Right atrium auricular region (tissue), 2 donors: ENCODE data around the gene DLEU7. TPM values are rescaled to one million over a fixed set of nuclear protein-coding genes. Genes with fewer than 3 reads are reported as not detected.

ENCODE experiments used
- DNase-seq: peaks from one replicate; pipeline ENCODE4 v3.0.0-alpha.2; 2019; ENCODE audit warnings: low spot score
- H3K27ac ChIP-seq, 2 donors: fragments of 200-600 bp; sonication (generic); 1 replicate in 1 of 2; 2 replicates in 1 of 2; pipeline ENCODE4 v1.5.1; 2016 to 2019
- H3K27me3 ChIP-seq, 2 donors: fragments of 200-600 bp; sonication (generic); one replicate each; pipeline versions ENCODE4 v1.5.1 to v1.6.0; 2017 to 2019
- H3K36me3 ChIP-seq: fragments of 200-600 bp; sonication (generic); one replicate; pipeline ENCODE4 v1.5.1; 2016
- H3K4me1 ChIP-seq, 2 donors: fragments of 200-600 bp; sonication (generic); one replicate each; pipeline versions ENCODE4 v1.5.1 to v1.6.0; 2017 to 2019
- H3K4me3 ChIP-seq, 2 donors: fragments of 200-600 bp; sonication (generic); 1 replicate in 1 of 2; 2 replicates in 1 of 2; pipeline ENCODE4 v1.5.1; 2017 to 2019; ENCODE audit warnings: mild to moderate bottlenecking in 1 of 2, moderate library complexity in 1 of 2
- H3K9me3 ChIP-seq, 2 donors: fragments of 200-600 bp; sonication (generic); one replicate each; pipeline ENCODE4 v1.5.1; 2019
- total RNA-seq, 2 donors: library from RNA; depleted of rRNA; stranded (reverse); fragments of >200 nt; gene quantifications; one replicate each; pipeline ENCODE4 v1.1.0, GENCODE V29; 2016
- TF ChIP-seq, protein P1 (sequence below), 2 donors: fragments of 200-600 bp; sonication (generic); IDR thresholded peaks; one replicate each; pipeline ENCODE4 v1.5.1; 2019; ENCODE audit warnings: antibody characterized with exemption in 2 of 2

The DLEU7 gene
- total RNA-seq, 2 donors from 2014 or later: 0.31 TPM; not detected in 1

- H3K4me3 ChIP-seq: no peak overlapping the region
- no peaks in the 10 kb centered on the region for H3K27me3 ChIP-seq
- TF ChIP-seq, protein P1, sequence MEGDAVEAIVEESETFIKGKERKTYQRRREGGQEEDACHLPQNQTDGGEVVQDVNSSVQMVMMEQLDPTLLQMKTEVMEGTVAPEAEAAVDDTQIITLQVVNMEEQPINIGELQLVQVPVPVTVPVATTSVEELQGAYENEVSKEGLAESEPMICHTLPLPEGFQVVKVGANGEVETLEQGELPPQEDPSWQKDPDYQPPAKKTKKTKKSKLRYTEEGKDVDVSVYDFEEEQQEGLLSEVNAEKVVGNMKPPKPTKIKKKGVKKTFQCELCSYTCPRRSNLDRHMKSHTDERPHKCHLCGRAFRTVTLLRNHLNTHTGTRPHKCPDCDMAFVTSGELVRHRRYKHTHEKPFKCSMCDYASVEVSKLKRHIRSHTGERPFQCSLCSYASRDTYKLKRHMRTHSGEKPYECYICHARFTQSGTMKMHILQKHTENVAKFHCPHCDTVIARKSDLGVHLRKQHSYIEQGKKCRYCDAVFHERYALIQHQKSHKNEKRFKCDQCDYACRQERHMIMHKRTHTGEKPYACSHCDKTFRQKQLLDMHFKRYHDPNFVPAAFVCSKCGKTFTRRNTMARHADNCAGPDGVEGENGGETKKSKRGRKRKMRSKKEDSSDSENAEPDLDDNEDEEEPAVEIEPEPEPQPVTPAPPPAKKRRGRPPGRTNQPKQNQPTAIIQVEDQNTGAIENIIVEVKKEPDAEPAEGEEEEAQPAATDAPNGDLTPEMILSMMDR (IDR thresholded peaks at IDR 0.05): no peak
- H3K36me3 ChIP-seq: no peaks in the 10 kb centered on the region
- H3K9me3 ChIP-seq: no peaks in the 10 kb centered on the region
- no peaks in the 10 kb centered on the region for H3K4me1 ChIP-seq
- H3K27ac ChIP-seq: no peak overlapping the region
- DNase-seq: no peak
Observed at GRCh38 chr13:50887151-50887550, 43.7 kb upstream of the DLEU7 start.

- Histone ChIP-seq H3K36me3 (no peaks in the 10 kb centered on the region), H3K27me3 (no peaks in the 10 kb centered on the region), H3K27ac (no peak overlapping the region), H3K9me3 (no peaks in the 10 kb centered on the region), H3K4me1 (no peaks in the 10 kb centered on the region), H3K4me3 (no peak overlapping the region)
- no peak for DNase-seq
- TF ChIP-seq, protein P1 (IDR thresholded peaks at IDR 0.05): no peak
Observed at GRCh38 chr13:50884265-50884664, 40.8 kb upstream of the DLEU7 start.

DNA sequence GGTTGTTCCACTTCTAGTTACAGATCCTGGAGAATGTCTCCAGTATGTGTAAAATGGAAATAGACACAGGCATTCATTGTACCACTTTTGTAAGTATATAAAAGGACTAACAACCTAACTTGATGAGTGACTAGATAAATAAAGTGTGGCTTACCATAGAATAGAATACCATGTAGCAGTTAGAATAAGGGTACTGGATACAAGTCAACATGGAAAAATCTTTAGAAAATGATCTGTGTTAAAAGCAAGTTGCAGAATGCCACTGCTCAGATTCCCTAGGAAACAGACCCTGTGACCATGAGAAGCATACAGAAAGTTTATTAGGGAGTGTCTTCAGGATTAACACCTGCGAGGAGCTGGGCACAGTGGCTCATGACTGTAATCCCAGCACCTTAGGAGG is 40.2 kb upstream of the DLEU7 start:
- Histone ChIP-seq H3K4me3 (no peak overlapping the region), H3K27me3 (no peaks in the 10 kb centered on the region), H3K27ac (no peak overlapping the region), H3K9me3 (no peaks in the 10 kb centered on the region), H3K36me3 (no peaks in the 10 kb centered on the region), H3K4me1 (no peaks in the 10 kb centered on the region)
- TF ChIP-seq, protein P1 (IDR thresholded peaks at IDR 0.05): no peak
- no peak for DNase-seq

- no peaks in the 10 kb centered on the region for H3K4me1 ChIP-seq
Observed at GRCh38 chr13:50882816-50883435, 39.4 kb upstream of the DLEU7 start.

GRCh38 chr13:50873991-50874390 is 30.5 kb upstream of the DLEU7 start:
- TF ChIP-seq, protein P1 (IDR thresholded peaks at IDR 0.05): no peak
- Histone ChIP-seq H3K4me1 (no peaks in the 10 kb centered on the region), H3K9me3 (no peaks in the 10 kb centered on the region), H3K27me3 (no peaks in the 10 kb centered on the region), H3K36me3 (no peaks in the 10 kb centered on the region), H3K27ac (no peak overlapping the region), H3K4me3 (no peak overlapping the region)
- no peak for DNase-seq

More at GRCh38 chr13:50882816-50883435, 39.4 kb upstream of the DLEU7 start:
- no peak for DNase-seq
- Histone ChIP-seq H3K9me3 (no peaks in the 10 kb centered on the region), H3K27me3 (no peaks in the 10 kb centered on the region), H3K36me3 (no peaks in the 10 kb centered on the region), H3K4me3 (no peak overlapping the region), H3K27ac (no peak overlapping the region)
- TF ChIP-seq, protein P1 (IDR thresholded peaks at IDR 0.05): no peak

GRCh38 chr13:50873467-50873866 is 30.0 kb upstream of the DLEU7 start:
- DNase-seq: no peak
- H3K9me3 ChIP-seq: no peaks in the 10 kb centered on the region
- H3K36me3 ChIP-seq: no peaks in the 10 kb centered on the region
- no peaks in the 10 kb centered on the region for H3K27me3 ChIP-seq
- no peaks in the 10 kb centered on the region for H3K4me1 ChIP-seq
- TF ChIP-seq, protein P1 (IDR thresholded peaks at IDR 0.05): no peak
- H3K27ac ChIP-seq: no peak overlapping the region
- no peak overlapping the region for H3K4me3 ChIP-seq
